HUES48 (cell line): Measurements from ENCODE around the gene CCNY.

Experiments
- H3K27ac ChIP-seq: one replicate; pipeline ENCODE4 v1.7.0; 2013; ENCODE audit warnings: low read depth, low read length, inconsistent platforms
- H3K27me3 ChIP-seq: 2 replicates; pipeline ENCODE4 v1.6.1; 2013; ENCODE audit warnings: mild to moderate bottlenecking, low read length; ENCODE audit not compliant: control insufficient read depth, insufficient read depth
- H3K36me3 ChIP-seq: 2 replicates; pipeline ENCODE4 v1.6.1; 2013; ENCODE audit warnings: low read length; ENCODE audit not compliant: control insufficient read depth, insufficient read depth
- H3K4me1 ChIP-seq: 2 replicates; pipeline ENCODE4 v1.6.1; 2013; ENCODE audit warnings: mild to moderate bottlenecking, low read length; ENCODE audit not compliant: control insufficient read depth, insufficient read depth
- H3K4me3 ChIP-seq: 2 replicates; pipeline ENCODE4 v1.5.1; 2013; ENCODE audit warnings: mild to moderate bottlenecking, low read depth, low read length
- H3K9ac ChIP-seq: 2 replicates; pipeline ENCODE4 v1.6.1; 2013; ENCODE audit warnings: mild to moderate bottlenecking, low read depth, low read length, moderate library complexity
- H3K9me3 ChIP-seq: 2 replicates; pipeline ENCODE4 v1.6.1; 2013; ENCODE audit warnings: low read length; ENCODE audit not compliant: control insufficient read depth, insufficient read depth

Gene CCNY

DNA sequence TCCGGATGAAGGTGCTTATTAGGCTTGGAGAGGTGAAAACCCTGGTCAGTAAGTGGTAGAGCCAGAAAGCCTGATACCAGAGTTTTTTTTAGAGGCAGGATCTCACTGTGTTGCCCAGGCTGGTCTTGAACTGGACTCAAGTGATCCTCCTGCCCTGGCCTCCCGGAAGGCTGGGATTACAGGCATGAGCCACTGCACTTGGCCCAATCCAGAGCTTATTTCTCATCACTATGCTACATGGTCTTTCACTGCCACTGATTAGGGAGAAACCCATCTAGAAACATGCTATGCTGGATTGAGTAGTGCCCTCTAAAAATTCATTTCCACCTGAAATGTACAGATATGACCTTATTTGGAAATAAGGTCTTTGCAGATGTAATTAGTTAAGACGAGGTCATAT is 240.4 kb downstream of the CCNY start:
- H3K4me1 ChIP-seq = peaks cover 6% of the 10 kb centered on the region
- no peak overlapping the region for H3K4me3 ChIP-seq
- H3K27ac ChIP-seq = no peak overlapping the region
- H3K36me3 ChIP-seq = no peaks in the 10 kb centered on the region
- H3K9me3 ChIP-seq = no peaks in the 10 kb centered on the region
- H3K27me3 ChIP-seq = no peaks in the 10 kb centered on the region
- H3K9ac ChIP-seq = no peak overlapping the region

DNA sequence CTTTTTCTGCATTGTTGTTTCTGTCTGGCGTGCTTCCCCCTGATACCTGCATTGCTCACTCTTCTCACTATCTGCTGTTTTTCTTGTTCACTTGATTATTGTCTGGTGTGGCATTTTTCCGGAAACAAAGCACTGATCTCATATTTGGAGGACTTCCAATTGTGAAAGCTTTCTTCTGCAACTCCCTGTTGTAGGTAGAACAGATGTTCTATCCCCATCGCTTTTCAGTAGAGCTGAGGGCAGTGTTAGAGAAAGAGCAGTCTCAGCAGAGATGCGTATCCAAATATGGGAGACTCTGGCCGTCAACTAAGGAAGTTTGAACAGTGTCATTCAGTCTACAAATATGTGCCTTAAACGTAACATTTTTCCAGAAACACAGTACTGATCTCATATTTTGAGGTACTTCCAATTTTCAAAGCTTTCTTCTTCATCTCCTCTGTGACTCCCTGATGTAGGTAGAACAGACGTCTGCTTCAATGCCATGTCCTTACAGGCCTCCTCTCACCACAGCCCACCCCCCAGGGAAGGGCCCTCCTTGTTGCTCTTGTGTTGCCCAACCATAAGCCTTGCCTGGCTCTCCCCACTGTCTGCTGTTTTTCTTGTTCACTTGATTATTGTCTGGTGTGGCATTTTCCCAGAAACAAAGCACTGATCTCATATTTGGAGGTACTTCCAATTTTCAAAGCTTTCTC is 241.8 kb downstream of the CCNY start:
- no peak overlapping the region for H3K4me3 ChIP-seq
- H3K27me3 ChIP-seq = no peaks in the 10 kb centered on the region
- H3K9me3 ChIP-seq = no peaks in the 10 kb centered on the region
- H3K4me1 ChIP-seq = peaks cover 6% of the 10 kb centered on the region
- H3K36me3 ChIP-seq = no peaks in the 10 kb centered on the region
- H3K9ac ChIP-seq = no peak overlapping the region
- no peak overlapping the region for H3K27ac ChIP-seq

DNA sequence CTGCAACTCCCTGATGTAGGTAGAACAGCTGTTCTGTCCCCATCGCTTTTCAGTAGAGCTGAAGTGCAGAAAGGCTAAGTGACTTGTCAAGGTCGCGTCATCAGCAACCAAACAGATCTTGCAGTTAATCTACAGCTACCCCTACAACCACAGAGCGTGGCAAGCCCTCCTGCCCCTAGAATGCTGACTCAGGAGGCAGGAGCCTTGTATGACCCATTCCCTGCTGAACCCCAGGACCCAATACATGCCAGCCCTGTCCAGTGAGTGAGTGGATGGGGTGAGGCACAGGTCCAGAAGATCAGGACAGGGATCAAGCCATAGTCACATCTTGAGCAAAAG is 242.3 kb downstream of the CCNY start:
- no peak overlapping the region for H3K27ac ChIP-seq
- H3K9ac ChIP-seq = no peak overlapping the region
- no peaks in the 10 kb centered on the region for H3K36me3 ChIP-seq
- no peaks in the 10 kb centered on the region for H3K27me3 ChIP-seq
- no peak overlapping the region for H3K4me3 ChIP-seq
- H3K9me3 ChIP-seq = no peaks in the 10 kb centered on the region
- H3K4me1 ChIP-seq = peaks cover 4% of the 10 kb centered on the region

DNA sequence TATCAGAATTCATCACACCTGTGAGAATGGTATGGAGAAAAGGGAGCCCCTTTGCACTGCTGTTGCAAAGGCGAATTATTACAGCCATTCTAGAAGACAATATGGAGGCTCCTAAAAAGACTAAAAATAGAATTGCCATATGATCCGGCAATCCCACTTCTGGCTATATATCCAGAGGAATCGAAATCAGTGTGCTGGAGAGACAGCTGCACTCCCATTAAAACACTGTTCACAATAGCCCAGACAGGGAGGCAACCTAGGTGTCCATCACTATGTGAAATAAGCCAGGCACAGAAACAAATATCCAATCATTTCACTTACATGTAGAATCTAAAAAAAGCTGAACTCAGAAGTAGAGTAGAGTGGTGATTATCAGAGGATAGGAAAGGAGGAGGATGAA is 242.8 kb downstream of the CCNY start:
- Histone ChIP-seq H3K27me3 (no peaks in the 10 kb centered on the region), H3K4me1 (no peaks in the 10 kb centered on the region), H3K9ac (no peak overlapping the region), H3K36me3 (no peaks in the 10 kb centered on the region), H3K9me3 (no peaks in the 10 kb centered on the region), H3K27ac (no peak overlapping the region), H3K4me3 (no peak overlapping the region)

DNA sequence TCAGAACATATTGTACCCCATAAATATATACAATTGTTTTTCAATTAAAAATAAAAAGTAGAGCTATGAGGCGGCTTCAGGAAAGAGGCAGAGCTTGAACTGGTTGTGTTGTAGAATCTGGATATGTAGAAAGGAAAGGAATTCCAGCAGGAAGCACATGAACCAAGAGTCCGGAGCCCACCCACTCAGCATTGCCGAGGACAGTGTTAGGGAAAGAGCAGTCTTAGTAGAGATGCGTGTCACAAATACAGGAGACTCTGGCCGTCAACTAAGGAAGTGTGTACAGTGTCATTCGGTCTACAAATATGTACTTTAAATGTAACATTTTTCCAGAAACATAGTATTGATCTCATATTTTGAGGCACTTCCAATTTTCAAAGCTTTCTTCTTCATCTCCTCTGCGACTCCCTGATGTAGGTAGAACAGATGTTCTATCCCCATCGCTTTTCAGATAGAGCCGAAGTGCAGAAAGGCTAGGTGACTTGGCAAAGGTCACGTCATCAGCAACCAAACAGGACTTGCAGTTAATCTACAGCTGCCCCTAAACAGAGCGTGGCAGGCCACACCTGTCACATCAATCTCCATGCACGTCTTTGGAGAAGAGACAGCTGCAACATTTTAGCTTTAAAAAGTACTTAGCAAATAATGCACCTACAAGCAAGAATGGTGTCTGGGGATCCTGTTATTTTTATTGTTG is 243.6 kb downstream of the CCNY start:
- H3K27me3 ChIP-seq = no peaks in the 10 kb centered on the region
- H3K4me3 ChIP-seq = no peak overlapping the region
- no peak overlapping the region for H3K9ac ChIP-seq
- no peaks in the 10 kb centered on the region for H3K4me1 ChIP-seq
- no peaks in the 10 kb centered on the region for H3K9me3 ChIP-seq
- H3K27ac ChIP-seq = no peak overlapping the region
- no peaks in the 10 kb centered on the region for H3K36me3 ChIP-seq

DNA sequence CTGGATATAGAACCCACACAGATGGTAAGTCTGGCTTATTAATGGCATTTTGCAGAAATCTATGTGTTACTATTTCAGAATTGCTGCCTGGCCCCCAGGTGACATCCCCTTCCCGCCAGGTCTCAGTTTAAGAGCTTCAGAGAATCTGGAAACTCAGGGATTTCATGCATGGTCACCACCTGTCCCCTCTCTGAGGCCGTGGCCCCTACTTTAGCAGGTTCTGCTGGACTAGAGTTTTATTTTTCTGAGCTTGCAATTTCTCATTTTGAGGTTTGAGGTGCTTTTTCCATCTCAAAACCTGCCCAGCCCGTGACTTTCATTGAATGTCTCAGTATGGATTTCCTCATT is 244.1 kb downstream of the CCNY start:
- Histone ChIP-seq H3K27ac (no peak overlapping the region), H3K4me1 (no peaks in the 10 kb centered on the region), H3K27me3 (no peaks in the 10 kb centered on the region), H3K36me3 (no peaks in the 10 kb centered on the region), H3K9me3 (no peaks in the 10 kb centered on the region), H3K9ac (no peak overlapping the region), H3K4me3 (no peak overlapping the region)

DNA sequence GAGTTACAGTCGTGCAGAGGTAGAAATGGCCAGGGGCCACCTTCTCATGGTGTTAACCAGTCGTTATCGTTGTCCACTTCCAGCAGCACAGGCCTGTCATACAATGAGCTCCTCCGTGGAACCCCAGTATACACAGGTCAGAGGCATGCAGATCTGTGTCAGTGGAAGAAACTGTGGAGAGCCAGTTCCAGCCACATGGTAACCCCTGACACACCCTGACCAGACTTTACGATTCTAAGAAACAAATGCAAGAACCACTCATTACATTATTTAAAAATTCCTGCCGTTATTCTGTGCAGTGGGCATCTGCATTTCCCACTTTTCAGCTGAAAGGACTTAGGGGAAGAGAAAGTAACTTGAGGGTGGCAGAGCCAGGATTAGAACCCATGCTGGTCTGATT is 245.3 kb downstream of the CCNY start:
- H3K4me3 ChIP-seq = no peak overlapping the region
- H3K36me3 ChIP-seq = no peaks in the 10 kb centered on the region
- H3K9me3 ChIP-seq = no peaks in the 10 kb centered on the region
- no peak overlapping the region for H3K27ac ChIP-seq
- no peaks in the 10 kb centered on the region for H3K27me3 ChIP-seq
- no peaks in the 10 kb centered on the region for H3K4me1 ChIP-seq
- H3K9ac ChIP-seq = no peak overlapping the region

DNA sequence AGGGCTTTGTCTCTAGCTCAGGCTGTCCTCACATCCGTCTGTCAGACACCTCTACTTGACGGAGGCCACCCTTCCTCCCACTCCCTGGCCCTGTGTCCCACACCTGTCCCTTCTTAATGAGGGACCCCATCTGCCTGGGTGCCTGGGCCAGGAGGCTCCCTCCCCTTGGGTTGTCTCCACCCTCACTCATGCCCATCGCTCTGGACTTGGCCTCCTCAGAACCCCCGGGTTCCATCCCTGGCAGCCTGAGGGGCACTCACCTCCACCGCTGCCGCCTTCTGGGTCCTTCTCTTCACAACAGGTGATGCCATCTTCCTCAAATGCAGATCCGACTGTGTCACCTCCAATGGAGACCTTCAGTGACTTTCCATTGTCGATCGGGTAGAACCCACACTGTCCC is 248.6 kb downstream of the CCNY start:
- Histone ChIP-seq H3K27me3 (no peaks in the 10 kb centered on the region), H3K4me1 (no peaks in the 10 kb centered on the region), H3K27ac (no peak overlapping the region), H3K9ac (no peak overlapping the region), H3K9me3 (no peaks in the 10 kb centered on the region), H3K36me3 (no peaks in the 10 kb centered on the region), H3K4me3 (no peak overlapping the region)

DNA sequence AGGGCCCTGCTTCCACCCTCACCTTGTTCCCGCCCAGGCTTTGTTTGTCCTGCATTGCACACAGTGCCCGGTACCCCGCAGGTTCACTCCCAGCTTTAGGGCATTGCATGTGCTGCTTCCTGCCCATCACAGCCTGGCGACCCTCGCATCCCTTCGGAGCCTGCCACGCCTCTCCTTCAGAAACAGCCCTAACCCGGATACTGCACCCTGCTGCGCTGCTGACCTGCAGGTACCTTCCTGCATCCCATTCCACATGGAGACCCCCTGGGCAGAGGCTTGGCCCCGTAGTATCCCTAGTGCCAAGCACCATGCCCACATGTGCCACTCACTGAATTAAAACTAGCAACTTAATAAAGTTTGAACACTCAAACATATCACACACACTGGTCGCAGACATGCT is 249.0 kb downstream of the CCNY start:
- Histone ChIP-seq H3K9ac (no peak overlapping the region), H3K4me1 (no peaks in the 10 kb centered on the region), H3K27me3 (no peaks in the 10 kb centered on the region), H3K36me3 (no peaks in the 10 kb centered on the region), H3K4me3 (no peak overlapping the region), H3K27ac (no peak overlapping the region), H3K9me3 (no peaks in the 10 kb centered on the region)

DNA sequence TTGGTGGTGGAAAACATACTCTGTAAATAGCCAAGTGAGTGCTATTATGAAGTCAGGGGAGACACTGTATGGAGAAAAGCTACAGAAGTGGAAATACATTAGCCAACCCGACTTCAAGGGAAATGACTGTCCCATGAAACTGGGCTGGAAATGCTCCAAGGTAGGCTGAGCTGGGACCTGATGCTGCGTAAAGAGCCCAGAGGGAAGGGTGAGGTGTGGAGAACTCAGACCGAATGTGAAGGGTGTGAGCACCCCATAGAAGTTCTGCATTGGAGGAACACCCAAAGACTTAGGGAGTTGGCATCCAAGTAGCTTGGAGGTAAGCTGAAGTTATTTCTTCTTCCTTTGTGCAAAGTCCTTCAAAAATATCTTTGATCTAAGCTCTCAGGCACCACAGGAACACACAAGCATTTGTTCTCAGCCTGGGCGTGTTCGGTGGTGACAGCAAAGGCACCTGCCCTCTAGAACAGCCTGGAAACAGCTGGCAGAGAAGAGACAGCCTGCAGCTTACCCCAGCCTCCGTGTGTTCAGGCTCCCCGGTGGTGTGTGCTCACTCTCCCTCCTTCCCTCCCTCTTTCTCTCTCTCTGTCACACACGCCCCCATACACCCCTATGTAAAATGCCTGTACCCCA is 249.7 kb downstream of the CCNY start:
- no peak overlapping the region for H3K9ac ChIP-seq
- no peaks in the 10 kb centered on the region for H3K9me3 ChIP-seq
- H3K4me3 ChIP-seq = no peak overlapping the region
- no peaks in the 10 kb centered on the region for H3K36me3 ChIP-seq
- no peaks in the 10 kb centered on the region for H3K4me1 ChIP-seq
- H3K27me3 ChIP-seq = no peaks in the 10 kb centered on the region
- H3K27ac ChIP-seq = no peak overlapping the region

DNA sequence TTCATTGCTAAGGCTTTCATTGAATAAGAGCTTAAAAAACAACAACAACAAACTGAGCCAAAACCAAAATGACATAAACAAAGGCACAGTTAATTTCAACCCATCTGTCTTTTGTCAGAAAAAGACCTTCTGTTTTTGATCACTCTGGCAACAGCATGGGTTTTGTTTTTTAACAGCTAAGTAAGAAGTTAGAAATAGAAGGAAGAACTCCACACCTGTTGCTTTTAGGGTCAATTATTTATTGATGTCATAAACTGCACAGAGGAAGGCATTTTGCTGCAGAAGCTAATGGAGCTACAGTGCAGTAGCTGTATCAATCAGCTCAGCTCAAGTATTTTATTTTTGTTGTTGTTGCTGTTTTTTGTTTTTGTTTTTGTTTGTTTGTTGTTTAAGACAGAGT is 252.5 kb downstream of the CCNY start:
- H3K27me3 ChIP-seq = no peaks in the 10 kb centered on the region
- H3K9ac ChIP-seq = no peak overlapping the region
- H3K36me3 ChIP-seq = no peaks in the 10 kb centered on the region
- H3K9me3 ChIP-seq = peaks cover 7% of the 10 kb centered on the region
- no peak overlapping the region for H3K4me3 ChIP-seq
- peaks cover 9% of the 10 kb centered on the region for H3K4me1 ChIP-seq
- H3K27ac ChIP-seq = no peak overlapping the region
